Embryonic facial prominence (tissue), 1 donor: Measurements from ENCODE around the gene MAML1.
"Not testable (repeated sequence)": the region's sequence is repeated elsewhere in the genome, so short reads cannot be mapped to it uniquely, and the experiment has no call there.

Source experiments
- DNase-seq: peaks from one replicate; pipeline ENCODE4 v3.0.0-alpha.2; 2016; ENCODE audit errors: extremely low spot score

The MAML1 gene

GRCh38 chr5:179768326-179769085 lies 35.9 kb downstream of the MAML1 start:
- DNase-seq = no peak

DNA sequence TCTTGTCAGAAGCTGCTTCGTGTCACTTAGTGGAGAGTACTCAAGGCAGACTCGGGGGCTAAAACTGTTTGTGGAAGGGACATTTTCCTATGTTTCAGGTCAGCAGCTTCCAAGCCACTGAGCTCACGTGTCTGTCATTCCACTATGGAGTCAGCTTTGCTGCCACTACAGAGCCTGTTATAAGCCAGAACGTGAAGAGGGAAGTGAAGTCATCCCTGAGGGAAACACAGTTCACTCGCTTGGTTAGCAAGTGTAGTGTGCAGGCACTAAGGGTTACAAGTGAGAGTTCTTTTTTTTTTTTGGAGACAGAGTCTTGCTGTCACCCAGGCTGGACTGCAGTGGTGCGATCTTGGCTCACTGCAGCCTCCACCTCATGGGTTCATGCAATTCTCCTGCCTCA lies 36.6 kb downstream of the MAML1 start:
- DNase-seq = no peak

- no peak for DNase-seq
These were observed 37.2 kb downstream of the MAML1 start for GRCh38 chr5:179769796-179770195.

GRCh38 chr5:179771311-179771895 lies 38.8 kb downstream of the MAML1 start:
- DNase-seq = no peak

DNA sequence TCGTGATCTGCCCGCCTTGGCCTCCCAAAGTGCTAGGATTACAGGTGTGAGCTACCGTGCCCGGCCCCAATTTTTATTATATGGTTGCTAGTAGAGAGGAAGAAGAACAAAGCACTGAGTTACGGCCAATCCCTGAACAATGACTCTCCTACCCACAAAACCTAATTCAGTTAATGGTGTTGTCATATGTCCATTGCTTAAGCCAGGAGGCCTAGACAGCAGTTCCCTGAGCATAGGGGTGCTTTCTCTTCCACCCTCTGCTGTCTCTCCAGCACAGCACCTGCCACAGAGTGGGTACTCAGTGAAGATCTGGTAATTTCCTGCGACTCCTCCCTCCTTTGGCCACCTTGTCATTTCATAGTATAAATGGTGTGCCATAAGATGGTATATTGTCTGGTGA lies 39.7 kb downstream of the MAML1 start:
- DNase-seq = no peak

- no peak for DNase-seq
These were observed 41.0 kb downstream of the MAML1 start for GRCh38 chr5:179773686-179774040.

- DNase-seq = no peak
These were observed 41.8 kb downstream of the MAML1 start for GRCh38 chr5:179774442-179774841.

DNA sequence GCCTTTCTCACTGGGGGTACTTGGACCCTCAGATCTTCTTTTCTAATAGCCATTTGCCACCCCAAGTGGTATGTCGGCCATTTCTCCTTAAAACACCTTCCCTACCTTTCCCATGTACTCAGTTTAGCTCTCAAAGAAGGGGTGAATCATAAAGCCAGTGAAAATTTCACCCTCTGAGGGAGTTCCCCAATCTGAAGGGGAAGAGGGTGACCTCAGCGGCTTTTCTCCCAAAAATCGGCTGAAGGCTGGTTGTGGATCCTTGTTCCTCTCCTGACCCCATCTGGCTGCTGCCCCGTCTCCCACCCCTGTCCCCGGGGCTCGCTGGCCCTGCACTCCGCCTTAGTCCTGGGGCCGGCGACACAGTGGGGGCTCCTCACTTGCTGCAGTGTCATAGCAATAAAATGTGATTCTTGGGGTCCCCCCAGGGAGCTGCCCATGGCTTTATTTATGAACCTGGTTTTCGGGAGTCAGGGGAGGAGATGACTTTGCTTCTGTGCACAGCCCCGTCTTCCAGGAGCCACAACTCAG lies 43.9 kb downstream of the MAML1 start:
- DNase-seq = no peak

GRCh38 chr5:179777456-179777855 lies 44.8 kb downstream of the MAML1 start:
- no peak for DNase-seq

DNA sequence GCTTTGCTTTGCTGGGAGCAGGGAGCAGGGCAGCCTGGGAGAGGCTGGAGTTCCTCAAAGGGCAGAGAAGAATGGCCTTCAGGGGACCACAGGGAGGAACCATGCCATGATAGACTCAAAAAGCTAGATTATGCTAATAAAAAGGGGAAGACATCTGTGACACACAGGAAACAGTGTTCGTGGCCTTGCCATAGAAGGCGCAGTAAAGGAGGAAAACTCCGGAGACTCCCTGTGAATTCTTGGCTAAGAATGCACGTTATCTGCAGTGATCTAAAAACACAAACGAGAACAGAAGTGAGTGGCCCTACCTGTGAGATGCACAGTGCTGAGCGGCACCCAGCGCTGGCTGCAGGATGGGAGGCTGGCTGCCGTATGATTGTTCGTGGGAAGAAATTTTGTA lies 45.3 kb downstream of the MAML1 start:
- DNase-seq = no peak

- no peak for DNase-seq
These were observed 46.0 kb downstream of the MAML1 start for GRCh38 chr5:179778591-179778990.

DNA sequence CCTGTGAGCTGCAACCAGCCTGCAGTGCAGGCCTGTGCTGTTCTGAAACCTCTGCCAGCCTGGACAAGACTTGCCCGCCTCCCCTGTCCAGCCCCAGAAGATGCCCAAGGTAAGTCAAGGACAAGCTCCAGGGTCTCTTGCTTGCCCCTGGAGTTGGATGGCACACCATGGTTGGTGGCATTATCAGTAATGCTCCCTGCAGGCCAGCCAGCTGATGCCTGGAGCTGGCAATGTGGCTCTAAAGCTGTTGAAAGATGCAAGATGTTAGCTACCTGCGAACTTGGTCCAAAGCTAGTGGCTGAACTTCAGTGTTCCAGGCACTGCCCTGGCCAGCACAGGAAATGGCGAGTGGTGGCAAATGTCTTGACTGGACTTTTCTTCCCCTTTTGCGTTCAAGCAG lies 47.2 kb downstream of the MAML1 start:
- DNase-seq = no peak

GRCh38 chr5:179780362-179780761 lies 47.7 kb downstream of the MAML1 start:
- no peak for DNase-seq

DNA sequence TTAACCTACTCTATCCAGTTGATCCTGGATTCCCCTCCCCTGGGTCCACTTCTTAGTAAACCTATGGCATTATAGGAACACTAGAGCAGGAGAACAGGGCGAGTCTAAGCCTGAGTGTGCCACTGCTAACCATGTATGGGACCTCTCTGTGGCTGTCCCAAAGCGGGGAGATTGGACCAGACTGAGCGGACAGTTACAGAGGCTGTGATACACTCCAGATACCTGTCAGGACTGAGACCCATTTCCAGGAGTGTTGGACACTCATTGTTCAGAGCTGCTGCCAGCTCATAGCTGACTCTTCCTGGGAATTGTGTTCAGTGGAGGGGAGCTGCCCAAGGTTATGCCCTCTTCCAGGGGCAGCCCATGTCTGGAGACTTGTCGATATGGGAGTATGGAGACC lies 49.2 kb downstream of the MAML1 start:
- DNase-seq = no peak

DNA sequence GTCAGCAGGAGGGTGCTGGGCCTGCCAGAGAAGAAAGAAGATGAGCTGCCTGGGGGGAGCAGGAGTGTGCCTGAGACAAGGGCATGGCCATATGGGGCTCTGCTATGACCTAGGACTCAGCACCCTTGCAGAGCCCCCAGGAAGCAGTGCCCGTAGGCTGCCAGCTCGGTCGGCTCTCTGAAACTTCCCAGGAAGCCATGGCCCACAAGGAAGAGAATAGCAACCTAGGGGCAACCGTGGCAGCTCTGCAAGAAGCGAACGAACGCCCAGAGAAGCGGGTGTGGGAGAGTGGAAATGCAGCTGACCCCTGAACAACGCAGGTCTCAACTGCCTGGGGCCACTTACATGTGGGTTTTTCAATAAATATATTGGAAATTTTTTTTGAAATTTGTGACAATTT lies 50.5 kb downstream of the MAML1 start:
- no peak for DNase-seq

GRCh38 chr5:179786861-179787260 lies 54.2 kb downstream of the MAML1 start:
- no peak for DNase-seq

- DNase-seq = no peak
These were observed 55.7 kb downstream of the MAML1 start for GRCh38 chr5:179788193-179788854.

DNA sequence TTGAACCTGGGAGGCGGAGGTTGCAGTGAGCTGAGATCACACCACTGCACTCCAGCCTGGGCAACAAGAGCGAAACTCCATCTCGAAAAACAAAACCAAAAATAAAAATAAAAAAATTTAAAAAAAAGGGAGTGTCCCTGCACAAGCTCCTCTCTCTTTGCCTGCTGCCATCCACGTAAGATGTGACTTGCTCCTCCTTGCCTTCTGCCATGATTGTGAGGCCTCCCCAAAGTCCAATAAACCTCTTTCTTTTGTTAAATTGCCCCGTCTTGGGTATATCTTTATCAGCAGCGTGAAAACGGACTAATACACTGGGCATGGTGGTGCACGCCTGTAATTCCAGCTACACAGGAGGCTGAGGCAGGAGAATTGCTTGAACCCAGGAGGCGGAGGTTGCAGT lies 56.7 kb downstream of the MAML1 start:
- DNase-seq = not testable (repeated sequence)

GRCh38 chr5:179791881-179792611 lies 59.4 kb downstream of the MAML1 start:
- DNase-seq = no peak

- no peak for DNase-seq
These were observed 60.2 kb downstream of the MAML1 start for GRCh38 chr5:179792612-179793467.

GRCh38 chr5:179793468-179794139 lies 61.0 kb downstream of the MAML1 start, which contains the start of gene LTC4S:
TSS of gene LTC4S (plus strand) at chr5:179793986. CDS start at chr5:179794081, 95 bp downstream.
- no peak for DNase-seq
